Mucosa of descending colon (tissue), 3 donors: ENCODE measurements around the gene SIVA1. TPM values are rescaled to one million over a fixed set of nuclear protein-coding genes. Genes with fewer than 3 reads are reported as not detected.

Source experiments
- ATAC-seq: fragments of 200-7000 bp; cut with Tn5 transposase; one replicate; pipeline ENCODE4 v1.9.1; 2020; ENCODE audit warnings: mild to moderate bottlenecking, moderate library complexity
- DNase-seq, 3 donors: peaks; one replicate each; pipeline ENCODE4 v3.0.0-alpha.2; 2020
- H3K36me3 ChIP-seq: fragments of 200-600 bp; one replicate; pipeline ENCODE4 v1.8.0; 2021; ENCODE audit warnings: low read depth, mild to moderate bottlenecking
- H3K4me1 ChIP-seq: fragments of 200-600 bp; one replicate; pipeline ENCODE4 v1.8.0; 2021; ENCODE audit warnings: low read depth, mild to moderate bottlenecking
- H3K4me3 ChIP-seq: fragments of 200-600 bp; one replicate; pipeline ENCODE4 v1.8.0; 2021; ENCODE audit warnings: mild to moderate bottlenecking
- H3K9me3 ChIP-seq: fragments of 200-600 bp; one replicate; pipeline ENCODE4 v1.8.0; 2021; ENCODE audit warnings: mild to moderate bottlenecking
- CTCF ChIP-seq: fragments of 200-600 bp; IDR thresholded peaks from one replicate; pipeline ENCODE4 v1.8.0; 2022; ENCODE audit warnings: antibody characterized with exemption, mild to moderate bottlenecking
- intact Hi-C, 2 donors: fragments of 100-400 bp; cut with DNase I in 1 of 2; cut with micrococcal nuclease in 1 of 2; formaldehyde crosslinking; loops; one replicate each; pipeline versions ENCODE4 v1.11.0 to v1.11.1; 2022; cut with DNase I, micrococcal nuclease
- total RNA-seq, 3 donors: library from RNA; stranded (reverse); fragmentation: NEBNext Ultra II Directional in 2 of 3; extraction: Animal tissue kit (Norgen Biotek cat#: 25700) in 2 of 3; gene quantifications; one replicate each; pipeline versions ENCODE4 v1.2.1 to v1.2.4, GENCODE V29; 2021 to 2023
- donor health status: DM: no; HTN: no; CAD: no; lungs with moderate emphysema.
- donor health status: DM: no; HTN: no; CAD: no.
- donor health status: DM: no; HTN: yes; CAD: no.

The SIVA1 gene
- total RNA-seq, 3 donors from 2014 or later: 38.7 to 82.4 (median 60.4) TPM

- intact Hi-C loops: no loop called here
- H3K9me3 ChIP-seq: no peaks in the 10 kb centered on the region
- H3K4me1 ChIP-seq: peaks cover 15% of the 10 kb centered on the region
- no peak overlapping the region for H3K4me3 ChIP-seq
- H3K36me3 ChIP-seq: no peaks in the 10 kb centered on the region
- DNase-seq (no peak), ATAC-seq (no peak)
- no peak for TF ChIP-seq CTCF
Observed at GRCh38 chr14:104734051-104734587, 18.8 kb upstream of the SIVA1 start.

GRCh38 chr14:104734601-104734990, 18.4 kb upstream of the SIVA1 start:
- no peaks in the 10 kb centered on the region for H3K36me3 ChIP-seq
- no peaks in the 10 kb centered on the region for H3K9me3 ChIP-seq
- H3K4me3 ChIP-seq: no peak overlapping the region
- no peak for DNase-seq
- no peak for TF ChIP-seq CTCF
- ATAC-seq: no peak
- H3K4me1 ChIP-seq: peaks cover 15% of the 10 kb centered on the region
- intact Hi-C loops: no loop called here

GRCh38 chr14:104734991-104735779, 17.8 kb upstream of the SIVA1 start:
- Histone ChIP-seq H3K9me3 (no peaks in the 10 kb centered on the region), H3K36me3 (no peaks in the 10 kb centered on the region), H3K4me3 (no peak overlapping the region), H3K4me1 (peaks cover 15% of the 10 kb centered on the region)
- intact Hi-C loops: no loop called here
- no peak for ATAC-seq
- no peak for DNase-seq
- TF ChIP-seq CTCF: no peak

GRCh38 chr14:104735830-104736642, 16.9 kb upstream of the SIVA1 start:
- ATAC-seq (no peak), DNase-seq (peak in 2 of 3 donors; percentile 27 to 48)
- H3K4me3 ChIP-seq: no peak overlapping the region
- intact Hi-C loops: no loop called here
- no peaks in the 10 kb centered on the region for H3K36me3 ChIP-seq
- no peak for TF ChIP-seq CTCF
- peaks cover 15% of the 10 kb centered on the region for H3K4me1 ChIP-seq
- H3K9me3 ChIP-seq: no peaks in the 10 kb centered on the region

- Histone ChIP-seq H3K36me3 (no peaks in the 10 kb centered on the region), H3K4me1 (no peaks in the 10 kb centered on the region), H3K4me3 (no peak overlapping the region), H3K9me3 (no peaks in the 10 kb centered on the region)
- TF ChIP-seq CTCF: no peak
- no peak for DNase-seq
- ATAC-seq: no peak
- intact Hi-C loops: no loop called here
Observed at GRCh38 chr14:104738375-104739019, 14.4 kb upstream of the SIVA1 start.
